Left forelimb (tissue), 1 donor: Measurements from ENCODE around the gene GOLGA8H.
"Not testable (repeated sequence)": the region's sequence is repeated elsewhere in the genome, so short reads cannot be mapped to it uniquely, and the experiment has no call there.

ENCODE experiments used
- DNase-seq: peaks from one replicate; pipeline ENCODE4 v3.0.0-alpha.2; 2018; ENCODE audit warnings: low spot score

Gene GOLGA8H

GRCh38 chr15:30603796-30604195 lies at the start of gene GOLGA8H:
GOLGA8H (plus strand) TSS chr15:30604028; CDS start chr15:30604126, 98 bp downstream.
- not testable (repeated sequence) for DNase-seq

GRCh38 chr15:30566949-30567348 lies 36.9 kb upstream of the GOLGA8H start:
- peak; percentile 31 for DNase-seq

GRCh38 chr15:30573012-30573491 lies 30.8 kb upstream of the GOLGA8H start:
- not testable (repeated sequence) for DNase-seq

- not testable (repeated sequence) for DNase-seq
These were observed 24.3 kb upstream of the GOLGA8H start for GRCh38 chr15:30579394-30579970.

GRCh38 chr15:30580716-30581115 lies 23.1 kb upstream of the GOLGA8H start:
- DNase-seq: not testable (repeated sequence)

- DNase-seq: not testable (repeated sequence)
These were observed 4.9 kb upstream of the GOLGA8H start for GRCh38 chr15:30598953-30599352.

- not testable (repeated sequence) for DNase-seq
These were observed 8.4 kb downstream of the GOLGA8H start for GRCh38 chr15:30612271-30612670.

GRCh38 chr15:30621342-30621741 lies 17.5 kb downstream of the GOLGA8H start:
- DNase-seq: not testable (repeated sequence)

GRCh38 chr15:30625436-30626193 lies 21.8 kb downstream of the GOLGA8H start, which contains the start of gene ARHGAP11B:
ARHGAP11B (plus strand) TSS chr15:30626128.
- peak; percentile 93 for DNase-seq

- not testable (repeated sequence) for DNase-seq
These were observed 22.4 kb downstream of the GOLGA8H start for GRCh38 chr15:30626194-30626565.

GRCh38 chr15:30626632-30627031 lies 22.8 kb downstream of the GOLGA8H start:
- DNase-seq: not testable (repeated sequence)

- DNase-seq: no peak
These were observed 46.4 kb downstream of the GOLGA8H start for GRCh38 chr15:30650012-30650929.

- DNase-seq: not testable (repeated sequence)
These were observed 57.3 kb downstream of the GOLGA8H start for GRCh38 chr15:30661154-30661553.
